ENCODE results near the gene GRK3. TPM values are rescaled to one million over a fixed set of nuclear protein-coding genes. Genes with fewer than 3 reads are reported as not detected.

Gene GRK3
- polyA plus RNA-seq, 3 donors from 2014 or later, result 0.14 to 0.34 (median 0.24) TPM

DNA sequence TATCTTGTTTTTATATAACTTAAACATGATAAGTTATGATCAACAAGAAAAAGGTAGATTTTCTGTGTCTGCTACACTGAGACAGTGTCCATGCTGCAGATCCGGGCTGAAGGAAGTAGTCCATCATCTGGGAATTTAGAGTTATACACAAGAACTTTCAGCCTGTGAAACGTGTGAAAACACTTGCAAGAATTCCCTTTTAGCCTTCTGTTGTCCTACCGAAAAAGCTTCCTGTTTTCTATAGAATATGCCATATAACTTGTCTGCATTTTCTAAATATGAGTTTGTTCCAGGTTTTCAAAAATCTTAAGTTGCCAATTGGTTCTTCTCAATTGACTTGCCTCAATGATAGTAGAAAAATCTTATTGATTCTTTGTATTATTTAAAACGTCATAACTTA is 113.2 kb downstream of the GRK3 start:
- DNase-seq, result no peak
- no peaks in the 10 kb centered on the region for H3K36me3 Mint-ChIP-seq

GRCh38 chr22:25680051-25680450 is 115.6 kb downstream of the GRK3 start:
- H3K27ac Mint-ChIP-seq, result no peak overlapping the region
- H3K36me3 Mint-ChIP-seq, result no peaks in the 10 kb centered on the region

More for the DNA sequence above, 113.2 kb downstream of the GRK3 start:
- Mint-ChIP-seq H3K27me3 (ENCODE audit: low read depth in 3 of 3) (peaks cover 0 to 2% (median 0%) of the 10 kb centered on the region in 3 donors), H3K4me1 (no peaks in the 10 kb centered on the region), H3K27ac (no peak overlapping the region), H3K4me3 (no peak overlapping the region), H3K9me3 (no peaks in the 10 kb centered on the region)

GRCh38 chr22:25680956-25681355 is 116.5 kb downstream of the GRK3 start:
- H3K4me3 Mint-ChIP-seq, result no peak overlapping the region
- DNase-seq, result no peak
- peaks cover 0 to 2% (median 0%) of the 10 kb centered on the region in 3 donors for H3K27me3 Mint-ChIP-seq (ENCODE audit: low read depth in 3 of 3)
- no peak overlapping the region for H3K27ac Mint-ChIP-seq
- H3K36me3 Mint-ChIP-seq, result no peaks in the 10 kb centered on the region
- H3K4me1 Mint-ChIP-seq, result no peaks in the 10 kb centered on the region
- H3K9me3 Mint-ChIP-seq, result no peaks in the 10 kb centered on the region

More at GRCh38 chr22:25680051-25680450, 115.6 kb downstream of the GRK3 start:
- Mint-ChIP-seq H3K4me1 (no peaks in the 10 kb centered on the region), H3K27me3 (ENCODE audit: low read depth in 3 of 3) (peaks cover 0 to 2% (median 0%) of the 10 kb centered on the region in 3 donors), H3K4me3 (no peak overlapping the region), H3K9me3 (no peaks in the 10 kb centered on the region)
- DNase-seq, result no peak

DNA sequence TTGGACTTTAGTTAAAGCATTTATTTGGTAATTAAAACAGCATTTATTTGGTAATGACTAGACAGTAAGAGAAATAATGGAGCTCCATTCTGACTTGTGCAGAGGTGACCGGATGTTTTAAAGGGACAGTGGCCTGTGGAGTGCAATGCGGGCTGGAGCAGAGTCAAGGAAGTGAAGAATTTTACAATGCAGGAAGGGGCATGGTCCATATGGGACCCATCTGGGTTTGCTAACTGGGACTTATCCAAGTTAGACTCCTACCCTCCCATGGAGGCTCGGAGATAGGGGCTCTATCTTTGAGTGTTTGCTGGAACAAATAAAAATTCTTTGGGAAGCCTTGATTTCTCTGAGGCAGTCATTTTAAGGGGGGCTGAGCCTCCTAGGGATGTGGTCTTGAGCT is 117.6 kb downstream of the GRK3 start:
- H3K4me1 Mint-ChIP-seq, result no peaks in the 10 kb centered on the region
- DNase-seq, result no peak
- no peaks in the 10 kb centered on the region for H3K36me3 Mint-ChIP-seq
- H3K27ac Mint-ChIP-seq, result no peak overlapping the region
- H3K27me3 Mint-ChIP-seq (ENCODE audit: low read depth in 3 of 3), result peaks cover 0 to 2% (median 0%) of the 10 kb centered on the region in 3 donors
- H3K4me3 Mint-ChIP-seq, result no peak overlapping the region
- H3K9me3 Mint-ChIP-seq, result no peaks in the 10 kb centered on the region

DNA sequence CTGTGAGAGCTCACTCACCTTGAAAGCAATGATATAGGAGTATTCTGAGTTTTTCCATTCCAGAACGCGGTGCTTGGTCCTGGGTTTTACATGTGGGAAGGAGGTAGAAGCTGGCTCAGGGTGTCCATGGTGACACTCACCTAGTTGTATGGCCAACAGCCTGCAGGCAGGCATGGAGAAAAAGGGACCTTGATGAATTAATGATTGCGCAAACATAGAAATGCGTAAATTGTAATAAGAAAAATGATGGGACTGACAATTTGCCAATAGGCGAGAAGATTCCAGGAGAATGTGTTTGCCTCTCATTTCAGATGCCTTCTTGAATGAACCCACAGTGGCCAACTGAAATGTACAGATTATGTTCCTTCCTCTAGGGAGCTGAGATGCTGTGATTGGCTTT is 124.2 kb downstream of the GRK3 start:
- no peaks in the 10 kb centered on the region for H3K9me3 Mint-ChIP-seq
- no peaks in the 10 kb centered on the region for H3K4me1 Mint-ChIP-seq
- no peak for DNase-seq
- no peaks in the 10 kb centered on the region for H3K36me3 Mint-ChIP-seq
- H3K4me3 Mint-ChIP-seq, result no peak overlapping the region
- H3K27me3 Mint-ChIP-seq (ENCODE audit: low read depth in 3 of 3), result no peaks in the 10 kb centered on the region
- H3K27ac Mint-ChIP-seq, result no peak overlapping the region

GRCh38 chr22:25689631-25690030 is 125.2 kb downstream of the GRK3 start:
- Mint-ChIP-seq H3K27ac (no peak overlapping the region), H3K4me1 (no peaks in the 10 kb centered on the region), H3K9me3 (no peaks in the 10 kb centered on the region), H3K4me3 (no peak overlapping the region), H3K36me3 (no peaks in the 10 kb centered on the region), H3K27me3 (ENCODE audit: low read depth in 3 of 3) (no peaks in the 10 kb centered on the region)
- no peak for DNase-seq

DNA sequence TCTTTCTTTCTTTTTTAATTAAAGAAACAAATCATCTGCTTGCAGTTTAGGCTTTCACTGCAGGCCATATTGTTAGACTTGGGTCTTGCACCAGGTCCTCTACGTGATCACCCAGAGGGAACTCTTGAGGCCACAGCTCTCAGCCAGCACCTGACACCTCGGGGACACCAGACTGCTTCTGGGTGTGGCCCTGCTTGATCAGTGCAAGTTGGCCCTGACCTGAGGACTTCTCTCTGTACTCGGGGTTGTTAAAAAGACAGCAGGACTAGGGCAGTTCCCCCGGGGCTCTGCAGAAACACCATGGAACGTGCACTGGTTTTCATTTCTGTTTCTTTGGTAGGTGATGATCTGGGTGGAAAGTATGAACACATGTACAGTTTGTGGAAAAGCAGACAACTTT is 126.3 kb downstream of the GRK3 start:
- Mint-ChIP-seq H3K27me3 (ENCODE audit: low read depth in 3 of 3) (peaks cover 0 to 1% (median 0%) of the 10 kb centered on the region in 3 donors), H3K4me3 (no peak overlapping the region), H3K36me3 (no peaks in the 10 kb centered on the region), H3K4me1 (no peaks in the 10 kb centered on the region), H3K9me3 (no peaks in the 10 kb centered on the region), H3K27ac (no peak overlapping the region)
- no peak for DNase-seq

DNA sequence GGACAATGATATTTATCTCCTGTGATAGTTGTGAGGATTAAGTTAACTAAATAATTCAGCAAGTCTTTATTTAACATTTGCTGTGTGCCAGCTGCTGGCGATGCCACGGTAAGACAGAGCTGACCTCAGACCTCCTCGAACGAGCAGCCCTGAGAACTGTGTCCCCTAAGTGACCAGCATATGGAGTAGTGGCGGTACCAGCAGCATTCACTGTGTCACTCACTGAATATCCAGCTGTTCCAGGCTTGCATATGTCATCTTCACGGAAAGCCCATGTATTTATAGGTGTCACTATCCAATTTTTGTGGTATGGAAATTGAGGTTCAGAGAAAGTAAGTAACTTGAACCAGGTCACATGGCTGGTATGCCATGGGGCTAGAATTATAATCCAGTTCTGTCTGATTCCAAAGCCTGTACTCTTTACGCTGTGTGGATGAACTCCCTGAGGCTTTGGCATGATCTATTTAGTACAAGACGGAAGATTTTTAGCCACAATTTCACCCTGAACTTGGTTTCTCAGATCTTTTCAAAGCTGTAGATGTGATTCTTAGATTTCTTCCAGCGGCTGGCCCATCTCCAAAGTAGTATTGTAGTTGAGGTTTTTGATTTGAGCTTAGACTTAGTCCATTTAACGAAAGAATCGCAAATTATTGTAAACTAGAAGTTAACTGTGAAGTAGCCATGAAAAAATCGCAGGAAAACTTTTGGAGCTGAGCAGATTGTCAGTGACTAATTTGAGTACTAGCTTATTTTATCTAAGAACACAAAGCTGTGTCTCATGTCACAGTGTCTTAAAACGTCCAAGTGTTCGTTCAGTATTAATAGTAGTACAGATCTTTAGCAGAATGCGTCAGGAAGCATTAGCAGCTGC is 128.2 kb downstream of the GRK3 start:
- DNase-seq, result no peak
- H3K4me3 Mint-ChIP-seq, result no peak overlapping the region
- H3K4me1 Mint-ChIP-seq, result no peaks in the 10 kb centered on the region
- H3K27ac Mint-ChIP-seq, result no peak overlapping the region
- H3K27me3 Mint-ChIP-seq (ENCODE audit: low read depth in 3 of 3), result peaks cover 0 to 2% (median 0%) of the 10 kb centered on the region in 3 donors
- H3K9me3 Mint-ChIP-seq, result no peaks in the 10 kb centered on the region
- no peaks in the 10 kb centered on the region for H3K36me3 Mint-ChIP-seq

GRCh38 chr22:25693268-25693565 is 128.7 kb downstream of the GRK3 start:
- DNase-seq, result no peak
- Mint-ChIP-seq H3K27me3 (ENCODE audit: low read depth in 3 of 3) (peaks cover 0 to 2% (median 0%) of the 10 kb centered on the region in 3 donors), H3K27ac (no peak overlapping the region), H3K4me3 (no peak overlapping the region), H3K36me3 (no peaks in the 10 kb centered on the region), H3K9me3 (no peaks in the 10 kb centered on the region), H3K4me1 (no peaks in the 10 kb centered on the region)

- DNase-seq, result no peak
- peaks cover 0 to 4% (median 0%) of the 10 kb centered on the region in 3 donors for H3K27me3 Mint-ChIP-seq (ENCODE audit: low read depth in 3 of 3)
- no peaks in the 10 kb centered on the region for H3K9me3 Mint-ChIP-seq
- H3K4me1 Mint-ChIP-seq, result no peaks in the 10 kb centered on the region
- no peak overlapping the region for H3K4me3 Mint-ChIP-seq
- H3K36me3 Mint-ChIP-seq, result no peaks in the 10 kb centered on the region
- no peak overlapping the region for H3K27ac Mint-ChIP-seq
Measured at GRCh38 chr22:25694196-25694907, 129.9 kb downstream of the GRK3 start.

GRCh38 chr22:25695146-25695545 is 130.7 kb downstream of the GRK3 start:
- no peaks in the 10 kb centered on the region for H3K4me1 Mint-ChIP-seq
- no peak overlapping the region for H3K27ac Mint-ChIP-seq
- H3K9me3 Mint-ChIP-seq, result no peaks in the 10 kb centered on the region
- no peak for DNase-seq
- no peaks in the 10 kb centered on the region for H3K36me3 Mint-ChIP-seq
- H3K4me3 Mint-ChIP-seq, result no peak overlapping the region
- H3K27me3 Mint-ChIP-seq (ENCODE audit: low read depth in 3 of 3), result peaks cover 0 to 4% (median 0%) of the 10 kb centered on the region in 3 donors

DNA sequence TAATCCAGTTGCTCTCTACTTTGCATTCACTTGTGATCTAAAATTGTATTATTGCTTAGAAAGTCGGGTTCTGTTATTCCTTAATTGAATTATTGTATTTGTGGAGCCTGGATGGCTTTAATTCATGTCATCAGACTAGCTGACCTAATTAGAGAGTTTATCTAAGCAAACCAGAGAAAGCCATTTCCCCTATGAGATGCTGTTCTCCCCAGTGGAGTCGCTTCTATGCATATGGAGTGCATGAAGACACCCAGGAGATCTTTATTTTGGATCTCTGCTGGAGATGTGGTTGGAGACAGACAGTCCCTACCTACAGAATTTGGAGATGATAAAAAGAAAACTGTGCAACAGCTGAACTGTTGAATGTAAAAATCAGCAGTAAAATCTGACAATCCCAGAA is 132.3 kb downstream of the GRK3 start:
- Mint-ChIP-seq H3K27ac (no peak overlapping the region), H3K27me3 (ENCODE audit: low read depth in 3 of 3) (peaks cover 0 to 4% (median 0%) of the 10 kb centered on the region in 3 donors), H3K36me3 (no peaks in the 10 kb centered on the region), H3K9me3 (no peaks in the 10 kb centered on the region), H3K4me1 (no peaks in the 10 kb centered on the region), H3K4me3 (no peak overlapping the region)
- no peak for DNase-seq

DNA sequence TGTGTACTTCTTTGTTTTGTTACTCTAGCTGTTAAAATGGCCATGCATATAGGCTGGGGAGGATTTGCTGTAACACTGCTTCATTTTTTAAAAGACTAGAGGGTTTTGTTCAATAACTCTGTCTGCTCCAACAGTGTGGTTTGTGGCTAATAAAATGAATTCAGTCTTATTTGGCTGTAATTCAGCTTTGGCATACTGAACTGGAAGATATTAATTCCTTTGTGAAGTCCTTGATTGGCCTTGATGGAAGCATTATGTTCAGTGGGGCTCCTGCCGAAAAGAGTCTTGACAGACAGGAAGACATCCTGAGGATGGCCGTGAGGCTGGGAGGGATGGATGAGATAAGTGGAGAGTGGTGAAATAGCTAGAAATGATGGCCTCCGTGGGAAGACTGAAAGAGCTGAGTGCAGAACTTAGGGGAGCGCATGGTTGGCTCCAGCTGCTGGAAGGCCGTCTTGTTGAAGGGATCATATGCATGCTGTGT is 132.7 kb downstream of the GRK3 start:
- Mint-ChIP-seq H3K4me3 (no peak overlapping the region), H3K27ac (no peak overlapping the region)

GRCh38 chr22:25697978-25698377 is 133.5 kb downstream of the GRK3 start:
- Mint-ChIP-seq H3K27me3 (ENCODE audit: low read depth in 3 of 3) (peaks cover 0 to 4% (median 2%) of the 10 kb centered on the region in 3 donors), H3K27ac (no peak overlapping the region), H3K36me3 (no peaks in the 10 kb centered on the region), H3K4me1 (no peaks in the 10 kb centered on the region), H3K4me3 (no peak overlapping the region), H3K9me3 (no peaks in the 10 kb centered on the region)
- DNase-seq, result no peak

More for the DNA sequence above, 132.7 kb downstream of the GRK3 start:
- Mint-ChIP-seq H3K9me3 (no peaks in the 10 kb centered on the region), H3K27me3 (ENCODE audit: low read depth in 3 of 3) (peaks cover 0 to 4% (median 2%) of the 10 kb centered on the region in 3 donors), H3K4me1 (no peaks in the 10 kb centered on the region), H3K36me3 (no peaks in the 10 kb centered on the region)
- no peak for DNase-seq
